Cardiac septum (tissue), 1 donor: ENCODE results near the gene GNAI2. TPM values are rescaled to one million over a fixed set of nuclear protein-coding genes. Genes with fewer than 3 reads are reported as not detected.
"Not testable (repeated sequence)": the region's sequence is repeated elsewhere in the genome, so short reads cannot be mapped to it uniquely, and the experiment has no call there.

Experiments used
- DNase-seq: peaks from one replicate; pipeline ENCODE4 v3.0.0-alpha.2; 2020; ENCODE audit warnings: low spot score
- intact Hi-C: fragments of 100-400 bp; cut with DNase I; formaldehyde crosslinking; loops from one replicate; pipeline ENCODE4 v1.14.0; 2022
- total RNA-seq: library from RNA; stranded (reverse); fragmentation: NEBNext Ultra II Directional; extraction: Animal tissue kit (Norgen Biotek cat#: 25700); gene quantifications from one replicate; pipeline ENCODE4 v1.2.1, GENCODE V29; 2021
- donor health status: DM: no; HTN: no; CAD: no.

GNAI2 gene
- total RNA-seq, 1 donor from 2014 or later = 153 TPM

DNA sequence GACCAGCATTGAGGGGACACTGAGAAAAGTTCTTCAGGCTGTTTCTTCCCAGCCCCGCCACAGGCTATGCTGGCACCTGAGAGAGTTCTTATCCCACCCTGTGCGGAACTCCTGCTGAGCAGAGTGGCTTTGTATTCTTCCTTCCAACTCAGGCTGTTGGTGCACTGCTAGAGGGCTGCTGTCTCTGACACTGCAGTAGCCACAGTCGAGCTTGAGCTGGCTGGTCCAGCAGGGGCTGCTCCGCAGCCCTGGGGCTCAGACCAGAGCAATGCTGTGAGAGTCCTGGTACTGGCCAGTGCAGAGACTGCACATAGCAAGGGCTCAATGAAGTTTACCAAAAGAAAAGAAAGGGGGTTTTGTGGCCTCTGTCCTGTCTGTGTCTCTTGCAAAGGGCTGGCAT is 3.6 kb downstream of the GNAI2 start:
- DNase-seq = no peak
- intact Hi-C loops = loop anchor here (5.0 kb wide), 1 partner anchor 83 kb away; the partner anchor contains the start of gene HYAL2

DNA sequence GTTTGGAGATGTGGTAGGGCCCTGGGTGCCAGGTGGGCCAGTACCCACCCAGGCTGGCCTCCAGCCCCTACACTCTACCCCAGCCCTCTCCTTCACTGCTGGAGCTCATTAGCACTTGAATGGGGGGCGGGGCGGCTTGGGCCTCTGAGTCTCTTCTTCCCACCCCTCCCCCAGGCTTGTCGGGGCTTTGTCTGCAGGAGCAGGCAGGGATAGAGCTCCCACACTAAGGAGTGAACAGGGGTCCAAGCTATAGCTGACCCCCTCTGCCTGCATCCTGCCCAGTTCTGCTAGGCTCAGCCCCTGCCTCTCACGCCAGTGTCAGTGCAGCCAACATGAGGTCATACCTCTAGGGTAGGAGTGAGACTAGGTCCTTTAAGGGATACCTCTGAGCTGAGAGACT is 5.2 kb downstream of the GNAI2 start:
- no peak for DNase-seq
- intact Hi-C loops = no loop called here

DNA sequence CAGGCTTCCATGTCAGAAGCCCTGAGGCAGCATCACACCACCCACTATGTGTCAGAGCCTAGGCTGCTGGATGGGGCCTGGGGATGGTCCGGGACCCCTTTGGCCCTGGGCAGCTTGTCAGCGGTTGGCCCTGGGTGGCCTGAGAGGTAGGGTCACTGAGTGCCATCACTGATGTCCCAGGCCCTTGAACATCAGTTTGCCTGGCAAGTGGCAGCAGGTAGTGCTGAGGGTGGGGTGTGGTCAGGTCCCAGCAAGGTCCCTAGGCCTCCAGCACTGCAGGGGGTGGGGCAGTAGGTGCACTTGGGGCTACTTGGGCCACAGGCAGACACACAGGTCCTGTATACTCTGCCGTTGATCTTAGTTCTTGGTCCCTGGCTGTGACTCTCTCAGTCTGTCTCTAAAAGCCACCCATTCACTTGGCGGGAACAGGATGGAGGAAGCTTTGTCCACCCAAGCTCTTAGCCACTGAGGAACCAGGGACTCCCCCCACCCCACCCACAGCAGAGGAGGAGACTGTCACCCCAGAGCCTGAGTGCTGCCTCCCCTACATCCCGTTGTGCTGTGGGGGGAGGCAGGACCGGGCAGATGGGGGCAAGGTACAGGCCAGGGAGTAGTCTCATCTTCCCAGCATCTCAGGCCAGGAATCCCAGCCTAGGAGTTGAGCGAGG is 5.8 kb downstream of the GNAI2 start:
- no peak for DNase-seq
- intact Hi-C loops = no loop called here

DNA sequence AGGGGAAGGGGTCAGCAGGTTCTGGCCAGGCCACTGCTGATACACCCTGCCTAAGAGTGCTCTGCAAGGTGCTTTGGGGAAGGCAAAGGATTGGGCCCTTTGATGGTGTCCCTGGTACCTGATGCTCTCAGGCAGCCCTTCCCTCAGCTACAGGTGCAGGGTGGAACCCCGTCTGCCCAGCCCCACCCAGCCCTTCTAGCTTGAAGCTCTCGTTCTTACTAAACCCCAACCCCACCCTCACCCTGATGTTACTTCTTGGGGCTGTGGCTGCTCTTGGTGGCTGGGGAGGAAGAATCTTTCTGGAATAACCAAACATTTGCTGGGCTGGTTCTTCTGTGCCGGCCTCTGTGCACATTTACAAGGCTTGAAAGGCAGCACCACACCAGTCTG is 6.4 kb downstream of the GNAI2 start:
- intact Hi-C loops = no loop called here
- DNase-seq = no peak

DNA sequence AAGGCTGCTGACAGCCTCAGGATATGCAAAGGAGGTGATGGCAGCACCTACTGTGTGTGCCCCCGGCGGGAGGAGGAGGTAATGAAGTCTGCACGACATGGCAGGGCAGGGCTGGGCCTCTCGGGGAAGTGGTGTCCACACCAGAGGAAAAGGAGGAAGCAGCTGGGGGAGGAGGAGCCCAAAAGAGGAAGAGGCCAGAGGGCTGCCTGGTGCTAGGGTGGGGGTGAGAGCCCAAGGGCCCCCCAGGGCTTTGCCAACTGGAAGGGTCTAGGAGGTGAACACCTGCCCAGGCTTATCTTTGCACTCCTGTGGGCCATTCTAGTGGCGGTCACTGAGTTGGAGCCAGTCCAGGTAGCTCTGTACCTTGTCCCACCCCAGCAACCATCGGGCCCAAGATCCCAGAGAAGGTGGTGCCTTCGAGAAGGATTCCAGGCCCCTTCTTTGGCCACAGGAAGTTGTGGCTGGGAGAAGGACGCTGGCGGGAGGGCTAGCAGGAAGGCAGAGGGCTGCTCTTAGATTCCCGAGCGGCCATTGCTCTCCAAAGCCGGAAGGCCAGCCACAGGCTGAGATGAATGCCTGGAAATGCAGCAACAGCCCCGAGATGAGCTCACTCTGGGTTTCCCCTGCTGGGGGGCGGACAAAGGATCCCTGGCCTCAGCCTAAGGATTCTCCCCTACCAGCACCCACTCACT is 7.0 kb downstream of the GNAI2 start:
- DNase-seq = peak; percentile 94
- intact Hi-C loops = no loop called here

DNA sequence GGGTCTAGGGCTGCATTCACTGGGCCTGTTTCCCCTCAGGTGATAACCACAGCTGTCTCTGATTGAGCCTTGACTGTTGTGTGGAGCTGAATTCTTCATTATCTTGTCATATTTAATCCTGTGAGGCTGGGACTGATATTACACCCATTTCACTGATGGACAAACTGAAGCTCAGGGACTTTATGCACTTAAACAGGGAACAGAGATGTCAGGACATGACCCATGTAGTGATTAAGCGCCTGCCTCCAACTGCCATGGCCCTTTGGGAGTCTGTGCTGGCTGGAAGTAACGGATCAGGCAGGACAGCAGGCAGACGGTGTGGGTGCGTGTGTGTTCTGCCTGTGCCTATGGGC is 7.5 kb downstream of the GNAI2 start:
- intact Hi-C loops = no loop called here
- no peak for DNase-seq

DNA sequence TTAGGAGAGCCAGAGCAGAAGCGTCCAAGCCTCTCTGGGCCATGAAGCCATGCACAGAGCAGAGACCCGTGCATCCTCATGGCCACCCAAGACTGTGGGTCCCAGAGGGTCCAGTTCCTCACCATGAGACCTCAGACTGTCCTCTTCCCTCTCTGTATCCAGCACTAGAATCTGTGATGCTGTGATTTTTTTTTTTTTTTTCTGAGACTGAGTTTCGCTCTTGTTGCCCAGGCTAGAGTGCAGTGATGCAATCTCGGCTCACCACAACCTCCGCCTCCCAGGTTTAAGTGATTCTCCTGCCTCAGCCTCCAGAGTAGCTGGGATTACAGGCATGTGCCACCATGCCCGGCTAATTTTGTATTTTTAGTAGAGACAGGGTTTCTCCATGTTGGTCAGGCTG is 8.8 kb downstream of the GNAI2 start:
- DNase-seq, intact Hi-C loops: not testable (repeated sequence)

DNA sequence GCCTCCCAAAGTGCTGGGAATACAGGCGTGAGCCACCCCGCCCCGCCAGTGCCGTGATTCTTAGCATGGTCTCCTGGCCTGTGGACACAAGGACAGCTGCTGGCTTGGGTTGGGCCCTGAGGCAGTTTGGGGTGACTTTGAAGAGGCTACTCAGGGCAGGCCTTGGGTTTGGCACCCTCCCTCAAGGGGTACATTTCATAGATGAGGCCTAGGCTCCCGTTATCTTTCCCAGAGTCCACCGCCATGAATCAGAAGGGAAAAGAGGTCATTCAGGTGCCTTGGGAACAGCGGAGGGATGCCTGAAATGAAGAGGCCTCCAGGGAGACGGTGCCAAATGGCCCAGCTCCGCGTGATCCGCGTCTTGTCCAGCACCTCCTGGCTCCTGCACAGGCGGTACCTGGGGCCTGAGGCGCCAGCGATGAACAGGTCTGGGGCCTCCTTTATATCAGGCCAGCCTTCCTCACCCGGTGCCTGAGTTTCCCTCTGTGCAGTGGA is 9.3 kb downstream of the GNAI2 start:
- intact Hi-C loops = no loop called here
- DNase-seq = no peak

DNA sequence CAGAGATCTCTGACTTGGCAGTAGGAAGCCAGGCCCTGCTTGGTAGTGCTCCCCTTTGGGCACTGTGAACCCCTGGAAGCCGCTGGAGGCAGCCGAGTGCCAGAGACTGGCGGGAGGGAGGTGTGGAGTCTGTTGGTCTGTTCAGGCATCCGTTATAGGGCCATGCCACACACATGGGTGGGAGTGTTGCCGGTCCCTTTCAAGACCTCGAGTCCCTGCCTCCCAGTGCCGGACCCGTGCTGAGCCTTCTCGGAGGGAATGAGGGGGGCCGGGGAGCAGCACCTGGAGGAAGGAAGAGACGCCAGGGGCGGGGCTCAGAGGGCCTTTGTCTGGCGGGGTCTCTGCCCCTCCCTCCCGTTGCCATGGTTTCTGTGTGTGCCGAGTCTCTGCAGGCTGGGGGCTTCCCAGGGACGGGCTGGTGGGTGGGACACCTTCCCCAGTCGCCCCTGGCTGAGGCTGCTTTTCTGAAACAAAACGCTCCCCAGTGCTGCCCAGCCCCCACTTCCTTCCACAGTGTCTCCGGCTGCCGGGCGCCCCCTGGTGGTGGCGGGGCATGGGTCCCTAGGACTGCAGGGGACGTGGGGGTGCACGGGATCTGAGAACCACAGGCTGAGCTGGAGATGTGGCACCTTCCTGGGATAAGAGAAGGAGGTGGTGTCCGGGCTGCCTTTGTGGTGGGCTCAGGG is 10.0 kb downstream of the GNAI2 start:
- peak; percentile 95 for DNase-seq
- intact Hi-C loops = loop anchor here (1.0 kb wide), 1 partner anchor 19 kb away; no protein-coding TSS in a partner anchor

DNA sequence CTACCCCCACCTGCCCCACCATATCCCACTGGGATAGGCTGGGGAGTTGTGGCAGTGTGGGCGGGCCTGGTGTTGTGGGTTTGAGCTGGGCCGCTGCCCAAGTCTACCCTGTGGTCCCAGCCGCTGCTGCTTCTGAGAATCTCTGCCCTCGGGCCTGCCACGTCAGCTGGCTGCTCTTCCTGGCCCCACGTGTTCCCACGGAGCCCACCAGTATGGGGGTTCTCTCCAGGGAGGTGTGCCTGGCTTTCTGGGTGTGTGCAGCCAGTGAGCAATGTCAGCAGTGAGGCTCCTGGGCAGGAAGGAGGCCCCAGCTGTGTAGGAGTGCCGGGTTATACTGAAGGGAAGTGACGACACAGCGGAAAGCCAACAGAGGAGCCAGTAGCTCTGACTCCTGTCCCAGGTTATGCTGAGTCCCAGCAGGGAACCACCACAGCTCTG is 10.5 kb downstream of the GNAI2 start:
- intact Hi-C loops = loop anchor here (1.0 kb wide), 1 partner anchor 19 kb away; no protein-coding TSS in a partner anchor
- DNase-seq = no peak

DNA sequence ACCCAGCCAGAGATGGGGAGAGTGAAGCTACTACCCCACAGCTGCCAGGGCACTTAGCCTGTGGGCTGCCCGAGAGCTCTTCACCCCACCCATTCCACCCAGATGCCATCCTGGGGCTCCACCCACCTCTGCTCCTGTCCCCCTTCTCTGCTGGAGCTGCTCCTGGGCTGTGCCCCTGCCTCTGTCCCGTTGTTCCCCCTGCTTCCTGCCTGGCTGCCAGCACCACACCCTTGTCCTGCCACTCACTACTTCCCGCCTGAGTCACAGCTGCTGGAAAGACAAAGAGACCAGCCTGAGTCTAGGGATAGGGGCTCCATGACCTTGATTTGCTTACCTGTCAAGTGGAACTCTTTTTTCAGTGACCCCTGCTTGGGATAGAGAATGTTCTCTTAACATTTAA is 12.4 kb downstream of the GNAI2 start:
- DNase-seq = no peak

DNA sequence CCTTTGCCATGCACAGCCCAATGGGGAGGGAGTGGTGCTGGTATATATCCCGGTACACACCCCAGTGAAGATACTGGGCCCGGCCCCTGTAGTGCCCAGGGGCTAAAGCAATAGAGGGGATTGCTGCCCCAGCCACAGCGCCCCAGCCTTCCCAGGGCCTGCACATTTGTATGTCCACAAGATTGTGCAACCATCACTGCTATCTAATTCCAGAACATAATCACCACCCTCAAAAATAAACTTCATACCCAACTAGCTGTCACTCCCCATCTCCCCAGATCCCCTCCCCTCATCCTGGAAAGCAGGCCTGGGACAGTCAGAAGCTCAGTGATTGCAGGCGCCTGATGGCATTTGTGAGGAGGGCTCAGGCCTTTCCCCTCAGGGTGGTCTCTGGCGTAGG is 13.5 kb downstream of the GNAI2 start:
- intact Hi-C loops = no loop called here
- DNase-seq = no peak

More for the DNA sequence above, 12.4 kb downstream of the GNAI2 start:
- intact Hi-C loops = no loop called here

DNA sequence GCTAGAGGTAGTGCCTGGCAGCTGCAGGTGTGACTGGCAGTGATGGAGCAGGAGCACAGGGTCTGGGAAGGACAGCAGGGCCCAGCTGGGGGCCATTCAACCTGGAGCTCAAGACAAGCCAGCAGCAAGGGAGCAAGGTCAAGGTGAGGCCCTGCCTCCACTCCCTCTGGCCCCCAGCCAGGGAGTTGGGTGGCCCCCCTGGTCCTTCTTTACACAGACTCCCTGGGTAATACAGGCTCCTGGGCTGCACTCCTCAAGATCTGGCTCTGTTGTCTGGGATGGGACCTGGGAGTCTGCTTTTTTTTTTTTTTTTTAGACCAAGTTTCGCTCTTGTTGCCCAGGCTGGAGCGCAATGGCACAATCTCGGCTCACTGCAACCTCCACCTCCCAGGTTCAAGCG is 14.5 kb downstream of the GNAI2 start:
- intact Hi-C loops = no loop called here
- DNase-seq = no peak

DNA sequence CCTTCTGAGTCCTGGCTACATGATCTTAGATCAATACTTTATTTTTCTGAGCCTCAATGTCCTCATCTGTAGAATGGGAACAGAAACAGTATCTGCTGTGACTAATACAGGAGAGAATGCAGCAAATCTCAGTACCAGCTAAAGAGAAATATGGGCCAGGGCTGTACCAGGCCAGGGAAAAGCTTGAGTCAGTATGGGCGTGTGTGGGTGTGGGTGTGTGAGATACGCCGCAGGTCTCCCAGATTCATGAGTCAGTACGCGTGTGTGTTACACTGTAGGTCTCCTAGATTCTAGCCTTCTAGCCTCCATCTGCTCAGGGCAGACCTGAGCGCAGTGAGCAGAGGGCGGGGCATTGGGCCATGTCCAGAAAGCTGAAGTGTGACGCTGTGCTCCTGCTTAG is 15.2 kb downstream of the GNAI2 start:
- intact Hi-C loops = no loop called here
- no peak for DNase-seq

DNA sequence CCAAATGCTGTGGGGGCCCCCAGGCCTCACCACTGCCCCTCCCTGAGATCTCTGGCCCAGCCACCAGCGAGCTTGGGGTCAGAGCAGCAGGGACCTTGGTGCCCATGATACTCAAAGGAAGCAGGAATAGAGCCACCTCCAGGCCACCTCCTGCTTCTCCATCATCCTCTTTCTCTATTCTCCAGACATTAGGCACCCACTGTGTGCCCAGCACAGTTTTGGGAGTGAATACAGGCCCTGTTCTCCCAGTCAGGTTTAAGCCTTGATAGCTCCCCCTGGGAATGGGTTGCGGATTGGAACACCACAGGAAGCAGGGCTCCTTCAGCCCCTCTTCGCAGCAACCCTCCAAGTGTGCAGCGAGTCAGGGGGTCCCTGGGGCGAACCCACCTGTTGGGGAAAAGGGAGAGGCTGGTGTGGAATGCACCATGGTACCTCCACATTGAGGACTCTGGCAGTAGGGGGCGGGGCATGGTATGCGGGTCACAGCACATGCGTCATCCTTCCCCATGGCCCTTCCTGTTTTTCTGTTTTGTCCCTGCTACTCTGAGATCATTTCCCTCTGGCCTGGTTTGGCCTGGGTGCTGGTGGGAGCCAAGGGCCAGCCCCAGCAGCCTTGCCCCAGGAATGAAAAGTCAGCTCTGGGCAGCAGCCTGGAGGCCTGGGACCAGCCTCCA is 18.7 kb downstream of the GNAI2 start:
- intact Hi-C loops = no loop called here
- DNase-seq = peak; percentile 93

DNA sequence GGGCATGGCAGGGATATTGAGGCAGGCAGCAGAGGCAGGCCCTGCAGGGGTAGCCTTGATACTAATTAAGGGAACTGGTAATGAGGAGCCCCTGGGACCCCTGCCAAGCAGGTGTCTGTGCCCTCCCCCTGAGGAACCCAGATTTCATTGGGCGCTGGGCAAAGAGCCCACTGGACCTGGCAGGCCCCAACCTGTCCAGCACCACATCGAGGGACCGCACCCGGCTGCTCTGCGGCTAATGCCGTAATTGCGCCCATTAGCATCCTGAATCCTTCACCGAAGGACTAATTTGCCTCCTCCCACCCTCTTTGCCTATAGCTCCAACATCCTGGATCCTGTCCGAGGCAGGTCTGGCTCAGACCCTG is 19.2 kb downstream of the GNAI2 start:
- intact Hi-C loops = no loop called here
- no peak for DNase-seq

DNA sequence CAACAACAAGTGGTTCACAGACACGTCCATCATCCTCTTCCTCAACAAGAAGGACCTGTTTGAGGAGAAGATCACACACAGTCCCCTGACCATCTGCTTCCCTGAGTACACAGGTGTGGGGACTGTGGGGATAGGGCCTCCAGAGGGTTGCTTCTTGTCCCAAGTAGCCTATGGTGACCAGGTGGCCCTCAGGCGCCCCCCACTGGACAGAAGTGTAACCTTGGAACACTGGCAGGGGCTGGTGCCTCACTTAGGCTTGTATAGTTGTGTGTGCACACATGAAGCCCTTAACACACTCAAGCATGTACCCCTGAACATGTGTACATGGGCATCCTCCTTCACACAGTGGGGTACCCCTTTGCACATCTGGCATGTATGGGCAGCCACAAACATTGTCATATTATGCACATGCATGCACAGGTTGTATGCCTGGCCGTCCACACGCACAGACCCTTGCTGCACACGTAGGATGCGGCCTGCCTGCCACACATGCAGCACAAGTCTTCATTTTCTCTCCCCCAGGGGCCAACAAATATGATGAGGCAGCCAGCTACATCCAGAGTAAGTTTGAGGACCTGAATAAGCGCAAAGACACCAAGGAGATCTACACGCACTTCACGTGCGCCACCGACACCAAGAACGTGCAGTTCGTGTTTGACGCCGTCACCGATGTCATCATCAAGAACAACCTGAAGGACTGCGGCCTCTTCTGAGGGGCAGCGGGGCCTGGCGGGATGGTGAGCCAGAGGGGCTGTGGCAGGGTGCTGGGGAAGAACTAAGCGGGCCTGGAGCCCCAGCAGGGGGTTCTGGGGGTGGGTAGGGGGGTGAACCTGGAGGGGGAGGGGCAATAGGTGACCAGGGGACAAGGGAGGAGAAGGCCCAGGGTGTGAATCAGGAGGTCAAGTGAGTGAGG is 21.2 kb downstream of the GNAI2 start:
- intact Hi-C loops = no loop called here
- DNase-seq = no peak

DNA sequence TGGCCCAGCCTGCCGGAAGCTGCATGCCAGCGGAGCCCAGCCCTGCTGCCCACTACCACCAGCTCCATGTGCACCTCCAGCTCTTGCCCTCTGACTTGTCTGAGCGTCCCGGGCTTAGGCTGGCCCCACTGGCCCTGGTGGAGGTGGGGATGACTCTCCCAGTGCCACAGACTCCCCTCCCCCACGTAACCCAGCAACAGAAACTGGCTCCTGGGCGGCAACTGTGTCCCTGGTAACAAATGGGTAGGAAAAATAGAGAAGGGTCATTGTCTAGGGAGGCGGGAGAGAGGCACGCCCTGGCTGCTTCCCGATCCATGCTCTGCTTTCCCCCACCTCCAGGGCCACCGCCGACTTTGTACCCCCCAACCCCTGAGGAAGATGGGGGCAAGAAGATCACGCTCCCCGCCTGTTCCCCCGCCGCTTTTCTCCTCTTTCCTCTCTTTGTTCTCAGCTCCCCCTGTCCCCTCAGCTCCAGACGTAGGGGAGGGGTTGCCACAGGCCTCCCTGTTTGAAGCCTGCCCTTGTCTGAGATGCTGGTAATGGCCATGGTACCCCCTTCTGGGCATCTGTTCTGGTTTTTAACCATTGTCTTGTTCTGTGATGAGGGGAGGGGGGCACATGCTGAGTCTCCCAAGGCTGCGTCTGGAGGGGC is 22.2 kb downstream of the GNAI2 start:
- DNase-seq = no peak
- intact Hi-C loops = no loop called here

DNA sequence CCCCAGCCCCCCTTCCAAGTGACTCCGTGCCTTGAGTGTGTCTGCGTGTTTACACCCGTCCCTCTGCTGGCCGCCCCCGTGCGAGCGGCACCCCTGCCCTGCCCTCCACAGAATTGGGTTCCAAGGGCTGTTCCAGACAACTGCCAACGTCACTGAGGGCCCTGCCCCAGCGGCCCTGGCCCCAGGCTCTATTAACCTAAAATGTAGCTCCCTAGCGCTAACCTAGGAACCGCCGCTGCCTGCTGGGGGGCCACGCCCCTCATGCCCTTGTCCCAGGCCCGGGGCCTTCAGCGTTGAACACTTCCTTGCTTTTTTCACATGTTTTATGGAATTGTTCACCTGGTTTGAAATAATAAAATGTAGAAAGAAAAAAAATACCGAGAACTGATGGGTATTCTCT is 23.0 kb downstream of the GNAI2 start:
- no peak for DNase-seq
- intact Hi-C loops = no loop called here
